H1 (cell line): ENCODE results near the gene ATP11A.

Source experiments
- NRF1 ChIP-seq: IDR thresholded peaks from 2 replicates; pipeline ENCODE4 v1.6.1; 2011; ENCODE audit warnings: mild to moderate bottlenecking, low read depth, low read length, improper control_type of control experiment
- TAF1 ChIP-seq: IDR thresholded peaks from 2 replicates; pipeline ENCODE4 v1.6.1; 2011; ENCODE audit warnings: mild to moderate bottlenecking, low read depth, low read length
- TF ChIP-seq, protein P1 (sequence below), 3 experiments: IDR thresholded peaks; 1 replicate in 2 of 3; 2 replicates in 1 of 3; pipeline versions ENCODE4 v1.5.1 to v1.6.1; 2011; ENCODE audit warnings: low read length in 3 of 3, mild to moderate bottlenecking in 3 of 3, inconsistent platforms in 2 of 3, low read depth in 1 of 3, moderate library complexity in 1 of 3; ENCODE audit not compliant: insufficient read depth in 1 of 3; ENCODE audit errors: control extremely low read depth in 1 of 3

GRCh38 chr13:112900691-112901091, 210.9 kb downstream of the ATP11A start:
- TF ChIP-seq TAF1 (no peak), NRF1 (no peak)
- TF ChIP-seq, protein P1, sequence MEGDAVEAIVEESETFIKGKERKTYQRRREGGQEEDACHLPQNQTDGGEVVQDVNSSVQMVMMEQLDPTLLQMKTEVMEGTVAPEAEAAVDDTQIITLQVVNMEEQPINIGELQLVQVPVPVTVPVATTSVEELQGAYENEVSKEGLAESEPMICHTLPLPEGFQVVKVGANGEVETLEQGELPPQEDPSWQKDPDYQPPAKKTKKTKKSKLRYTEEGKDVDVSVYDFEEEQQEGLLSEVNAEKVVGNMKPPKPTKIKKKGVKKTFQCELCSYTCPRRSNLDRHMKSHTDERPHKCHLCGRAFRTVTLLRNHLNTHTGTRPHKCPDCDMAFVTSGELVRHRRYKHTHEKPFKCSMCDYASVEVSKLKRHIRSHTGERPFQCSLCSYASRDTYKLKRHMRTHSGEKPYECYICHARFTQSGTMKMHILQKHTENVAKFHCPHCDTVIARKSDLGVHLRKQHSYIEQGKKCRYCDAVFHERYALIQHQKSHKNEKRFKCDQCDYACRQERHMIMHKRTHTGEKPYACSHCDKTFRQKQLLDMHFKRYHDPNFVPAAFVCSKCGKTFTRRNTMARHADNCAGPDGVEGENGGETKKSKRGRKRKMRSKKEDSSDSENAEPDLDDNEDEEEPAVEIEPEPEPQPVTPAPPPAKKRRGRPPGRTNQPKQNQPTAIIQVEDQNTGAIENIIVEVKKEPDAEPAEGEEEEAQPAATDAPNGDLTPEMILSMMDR (IDR thresholded peaks at IDR 0.05; ENCODE audit: control extremely low read depth in 1 of 3, insufficient read depth in 1 of 3, low read depth in 1 of 3, low read length in 3 of 3) = no peak
